Astrocyte (in vitro differentiated cells and primary cell): ENCODE measurements around the gene IL2. TPM values are rescaled to one million over a fixed set of nuclear protein-coding genes. Genes with fewer than 3 reads are reported as not detected.

ENCODE experiments used
- DNase-seq: peaks from one replicate; pipeline ENCODE4 v3.0.0-alpha.2; 2010; ENCODE audit warnings: low read depth
- FAIRE-seq: peaks from 2 replicates; lab custom pipeline; 2011; peaks lifted over from hg19 to GRCh38; lab: Jason Lieb, UNC
- H2AFZ ChIP-seq: 2 replicates; pipeline ENCODE4 v1.6.0; 2012; ENCODE audit warnings: low read depth, low read length, inconsistent platforms
- H3K27ac ChIP-seq: 2 replicates; pipeline ENCODE4 v1.5.1; 2011; ENCODE audit warnings: low read depth, low read length, inconsistent platforms
- H3K27me3 ChIP-seq: 2 replicates; pipeline ENCODE4 v1.6.0; 2011; ENCODE audit warnings: low read length, inconsistent platforms; ENCODE audit not compliant: insufficient read depth
- H3K36me3 ChIP-seq: 2 replicates; pipeline ENCODE4 v1.5.1; 2011; ENCODE audit warnings: low read length, inconsistent platforms; ENCODE audit not compliant: insufficient read depth
- H3K4me1 ChIP-seq: 2 replicates; pipeline ENCODE4 v1.5.1; 2011; ENCODE audit warnings: low read length, inconsistent platforms; ENCODE audit not compliant: insufficient read depth
- H3K4me2 ChIP-seq: 2 replicates; pipeline ENCODE4 v1.6.0; 2012; ENCODE audit warnings: low read length, inconsistent platforms
- H3K4me3 ChIP-seq: 2 replicates; pipeline ENCODE4 v1.5.1; 2011; ENCODE audit warnings: low read depth, mild to moderate bottlenecking, low read length, inconsistent platforms; ENCODE audit not compliant: insufficient read depth
- H3K79me2 ChIP-seq: 2 replicates; pipeline ENCODE4 v1.6.0; 2012; ENCODE audit warnings: mild to moderate bottlenecking, low read length, inconsistent platforms; ENCODE audit not compliant: insufficient read depth
- H3K9ac ChIP-seq: 2 replicates; pipeline ENCODE4 v1.6.0; 2012; ENCODE audit warnings: mild to moderate bottlenecking, low read length, inconsistent platforms
- H3K9me3 ChIP-seq: 2 replicates; pipeline ENCODE4 v1.5.1; 2012; ENCODE audit warnings: low read depth, mild to moderate bottlenecking, low read length, inconsistent platforms; ENCODE audit not compliant: insufficient read depth
- H4K20me1 ChIP-seq: 2 replicates; pipeline ENCODE4 v1.6.0; 2012; ENCODE audit warnings: low read length, inconsistent platforms; ENCODE audit not compliant: insufficient read depth
- H3K27ac Mint-ChIP-seq: one replicate; pipeline ENCODE4 v1.8.0; 2021; ENCODE audit warnings: mild to moderate bottlenecking, mixed read lengths; ENCODE audit not compliant: unreplicated experiment
- H3K27me3 Mint-ChIP-seq: one replicate; pipeline ENCODE4 v1.8.0; 2021; ENCODE audit warnings: low read depth, mixed read lengths; ENCODE audit not compliant: unreplicated experiment
- H3K36me3 Mint-ChIP-seq: one replicate; pipeline ENCODE4 v1.8.0; 2021; ENCODE audit warnings: low read depth, mixed read lengths; ENCODE audit not compliant: unreplicated experiment
- H3K4me1 Mint-ChIP-seq: one replicate; pipeline ENCODE4 v1.8.0; 2021; ENCODE audit warnings: low read depth, mixed read lengths; ENCODE audit not compliant: unreplicated experiment
- H3K4me3 Mint-ChIP-seq: one replicate; pipeline ENCODE4 v1.8.0; 2021; ENCODE audit warnings: mild to moderate bottlenecking, moderate library complexity, mixed read lengths; ENCODE audit not compliant: unreplicated experiment
- H3K9me3 Mint-ChIP-seq: one replicate; pipeline ENCODE4 v1.8.0; 2021; ENCODE audit warnings: mild to moderate bottlenecking, mixed read lengths; ENCODE audit not compliant: unreplicated experiment
- CTCF ChIP-seq: IDR thresholded peaks from 2 replicates; pipeline ENCODE4 v1.5.1; 2011; ENCODE audit warnings: low read depth, mild to moderate bottlenecking, inconsistent platforms, low read length, moderate library complexity; ENCODE audit not compliant: insufficient read depth
- EZH2 ChIP-seq: IDR thresholded peaks from 2 replicates; pipeline ENCODE4 v1.6.1; 2012; ENCODE audit warnings: mild to moderate bottlenecking, low read length, inconsistent platforms; ENCODE audit not compliant: insufficient read depth
- total RNA-seq: library from RNA; stranded (reverse); gene quantifications from 2 replicates; pipeline ENCODE4 v1.2.1, GENCODE V29; 2021

The IL2 gene
- total RNA-seq, 1 donor from 2014 or later = not detected

- H3K27me3 Mint-ChIP-seq = no peaks in the 10 kb centered on the region
- Histone ChIP-seq H3K4me3 (no peak overlapping the region), H3K4me2 (no peak overlapping the region), H3K4me1 (no peaks in the 10 kb centered on the region), H3K27ac (no peak overlapping the region), H2AFZ (no peak overlapping the region), H3K36me3 (no peaks in the 10 kb centered on the region), H3K79me2 (no peaks in the 10 kb centered on the region), H4K20me1 (no peaks in the 10 kb centered on the region), H3K27me3 (no peaks in the 10 kb centered on the region), H3K9me3 (no peaks in the 10 kb centered on the region), H3K9ac (no peak overlapping the region)
- H3K9me3 Mint-ChIP-seq = peaks cover 2% of the 10 kb centered on the region
- no peak overlapping the region for H3K4me3 Mint-ChIP-seq
- no peaks in the 10 kb centered on the region for H3K36me3 Mint-ChIP-seq
- no peak for FAIRE-seq
- no peak overlapping the region for H3K27ac Mint-ChIP-seq
- H3K4me1 Mint-ChIP-seq = no peaks in the 10 kb centered on the region
- TF ChIP-seq EZH2 (no peak), CTCF (no peak)
- DNase-seq = no peak
Observed at GRCh38 chr4:122475233-122475632, 18.7 kb upstream of the IL2 start.

- Histone ChIP-seq H3K4me1 (no peaks in the 10 kb centered on the region), H2AFZ (no peak overlapping the region), H3K36me3 (no peaks in the 10 kb centered on the region), H3K27ac (no peak overlapping the region), H3K9me3 (no peaks in the 10 kb centered on the region), H3K4me2 (no peak overlapping the region), H3K9ac (no peak overlapping the region), H3K4me3 (no peak overlapping the region), H3K27me3 (no peaks in the 10 kb centered on the region), H3K79me2 (no peaks in the 10 kb centered on the region), H4K20me1 (no peaks in the 10 kb centered on the region)
- Mint-ChIP-seq H3K4me1 (no peaks in the 10 kb centered on the region), H3K27me3 (no peaks in the 10 kb centered on the region), H3K4me3 (no peak overlapping the region), H3K9me3 (peaks cover 11% of the 10 kb centered on the region), H3K36me3 (no peaks in the 10 kb centered on the region), H3K27ac (no peak overlapping the region)
- TF ChIP-seq EZH2 (no peak), CTCF (no peak)
- no peak for FAIRE-seq
- no peak for DNase-seq
Observed at GRCh38 chr4:122469457-122469856, 12.9 kb upstream of the IL2 start.

GRCh38 chr4:122458625-122459024 is 2.1 kb upstream of the IL2 start:
- no peaks in the 10 kb centered on the region for H3K9me3 Mint-ChIP-seq
- TF ChIP-seq EZH2 (no peak), CTCF (no peak)
- no peaks in the 10 kb centered on the region for H3K36me3 ChIP-seq
- no peaks in the 10 kb centered on the region for H3K79me2 ChIP-seq
- H4K20me1 ChIP-seq = no peaks in the 10 kb centered on the region
- no peaks in the 10 kb centered on the region for H3K36me3 Mint-ChIP-seq
- H3K4me2 ChIP-seq = peak overlapping the region; percentile 91
- no peaks in the 10 kb centered on the region for H3K27me3 Mint-ChIP-seq
- peak overlapping the region; percentile 73 for H2AFZ ChIP-seq
- no peaks in the 10 kb centered on the region for H3K27me3 ChIP-seq
- H3K4me1 ChIP-seq = peaks cover 4% of the 10 kb centered on the region
- no peak overlapping the region for H3K4me3 Mint-ChIP-seq
- no peaks in the 10 kb centered on the region for H3K9me3 ChIP-seq
- H3K27ac ChIP-seq = peak overlapping the region; percentile 6
- FAIRE-seq = no peak
- DNase-seq = peak; percentile 26
- peaks cover 8% of the 10 kb centered on the region for H3K4me1 Mint-ChIP-seq
- peak overlapping the region; percentile 64 for H3K4me3 ChIP-seq
- peak overlapping the region; percentile 68 for H3K9ac ChIP-seq
- no peak overlapping the region for H3K27ac Mint-ChIP-seq
